ENCODE results near the gene BTAF1.

BTAF1 gene

GRCh38 chr10:91908337-91909116, 15.0 kb upstream of the BTAF1 start:
- peak; percentile 74 for DNase-seq

- DNase-seq = peak; percentile 37
These were observed 14.4 kb upstream of the BTAF1 start, which contains the start of gene FGFBP3 for GRCh38 chr10:91909117-91909677. TSS of gene FGFBP3 (minus strand) at chr10:91909486. CDS start at chr10:91908969, 517 bp downstream.

GRCh38 chr10:91910467-91910866, 13.1 kb upstream of the BTAF1 start:
- no peak for DNase-seq

- no peak for DNase-seq
These were observed 3.9 kb upstream of the BTAF1 start for GRCh38 chr10:91919651-91920050.

GRCh38 chr10:91924212-91925021, 847 bp downstream of the BTAF1 start:
- DNase-seq = no peak

GRCh38 chr10:91925022-91925320, 1.4 kb downstream of the BTAF1 start:
- DNase-seq = no peak

- DNase-seq = no peak
These were observed 7.4 kb downstream of the BTAF1 start for GRCh38 chr10:91930939-91931338.

- DNase-seq = no peak
These were observed 8.1 kb downstream of the BTAF1 start for GRCh38 chr10:91931526-91932190.

GRCh38 chr10:91932737-91933136, 9.2 kb downstream of the BTAF1 start:
- DNase-seq = no peak

GRCh38 chr10:91935886-91936285, 12.3 kb downstream of the BTAF1 start:
- DNase-seq = no peak

GRCh38 chr10:91939653-91940052, 16.1 kb downstream of the BTAF1 start:
- no peak for DNase-seq

- DNase-seq = no peak
These were observed 17.9 kb downstream of the BTAF1 start for GRCh38 chr10:91941426-91941825.

GRCh38 chr10:91944880-91945630, 21.5 kb downstream of the BTAF1 start:
- DNase-seq = no peak

GRCh38 chr10:91953600-91954160, 30.1 kb downstream of the BTAF1 start:
- DNase-seq = no peak

GRCh38 chr10:91955114-91955513, 31.5 kb downstream of the BTAF1 start:
- no peak for DNase-seq

- no peak for DNase-seq
These were observed 33.5 kb downstream of the BTAF1 start for GRCh38 chr10:91957091-91957490.

GRCh38 chr10:91969297-91969696, 45.7 kb downstream of the BTAF1 start:
- DNase-seq = no peak

- no peak for DNase-seq
These were observed 51.4 kb downstream of the BTAF1 start for GRCh38 chr10:91974960-91975359.

- no peak for DNase-seq
These were observed 51.9 kb downstream of the BTAF1 start for GRCh38 chr10:91975438-91975837.

GRCh38 chr10:91976317-91977051, 52.9 kb downstream of the BTAF1 start:
- no peak for DNase-seq

- no peak for DNase-seq
These were observed 53.9 kb downstream of the BTAF1 start for GRCh38 chr10:91977491-91977890.

GRCh38 chr10:91978585-91978984, 55.0 kb downstream of the BTAF1 start:
- no peak for DNase-seq

Measured in activated CD4-positive, CD25-positive, alpha-beta regulatory T cell treated with anti-CD3 and anti-CD28 coated beads, Interleukin-2, amount 50 U/mL, for 72 hours (primary cell).